ENCODE measurements around the gene VPS8. TPM values are rescaled to one million over a fixed set of nuclear protein-coding genes. Genes with fewer than 3 reads are reported as not detected.
A peak's percentile ranks its signal among the peaks of the same experiment; 100 is the strongest.

The VPS8 gene, protein sequence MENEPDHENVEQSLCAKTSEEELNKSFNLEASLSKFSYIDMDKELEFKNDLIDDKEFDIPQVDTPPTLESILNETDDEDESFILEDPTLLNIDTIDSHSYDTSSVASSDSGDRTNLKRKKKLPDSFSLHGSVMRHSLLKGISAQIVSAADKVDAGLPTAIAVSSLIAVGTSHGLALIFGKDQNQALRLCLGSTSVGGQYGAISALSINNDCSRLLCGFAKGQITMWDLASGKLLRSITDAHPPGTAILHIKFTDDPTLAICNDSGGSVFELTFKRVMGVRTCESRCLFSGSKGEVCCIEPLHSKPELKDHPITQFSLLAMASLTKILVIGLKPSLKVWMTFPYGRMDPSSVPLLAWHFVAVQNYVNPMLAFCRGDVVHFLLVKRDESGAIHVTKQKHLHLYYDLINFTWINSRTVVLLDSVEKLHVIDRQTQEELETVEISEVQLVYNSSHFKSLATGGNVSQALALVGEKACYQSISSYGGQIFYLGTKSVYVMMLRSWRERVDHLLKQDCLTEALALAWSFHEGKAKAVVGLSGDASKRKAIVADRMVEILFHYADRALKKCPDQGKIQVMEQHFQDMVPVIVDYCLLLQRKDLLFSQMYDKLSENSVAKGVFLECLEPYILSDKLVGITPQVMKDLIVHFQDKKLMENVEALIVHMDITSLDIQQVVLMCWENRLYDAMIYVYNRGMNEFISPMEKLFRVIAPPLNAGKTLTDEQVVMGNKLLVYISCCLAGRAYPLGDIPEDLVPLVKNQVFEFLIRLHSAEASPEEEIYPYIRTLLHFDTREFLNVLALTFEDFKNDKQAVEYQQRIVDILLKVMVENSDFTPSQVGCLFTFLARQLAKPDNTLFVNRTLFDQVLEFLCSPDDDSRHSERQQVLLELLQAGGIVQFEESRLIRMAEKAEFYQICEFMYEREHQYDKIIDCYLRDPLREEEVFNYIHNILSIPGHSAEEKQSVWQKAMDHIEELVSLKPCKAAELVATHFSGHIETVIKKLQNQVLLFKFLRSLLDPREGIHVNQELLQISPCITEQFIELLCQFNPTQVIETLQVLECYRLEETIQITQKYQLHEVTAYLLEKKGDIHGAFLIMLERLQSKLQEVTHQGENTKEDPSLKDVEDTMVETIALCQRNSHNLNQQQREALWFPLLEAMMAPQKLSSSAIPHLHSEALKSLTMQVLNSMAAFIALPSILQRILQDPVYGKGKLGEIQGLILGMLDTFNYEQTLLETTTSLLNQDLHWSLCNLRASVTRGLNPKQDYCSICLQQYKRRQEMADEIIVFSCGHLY (N-terminal part only)
- 83.9 TPM for total RNA-seq
- long read RNA-seq, full-length matches to known transcripts, result 76 of 110 reads
- long read RNA-seq, partial matches to known transcripts, result 8 of 110 reads
- long read RNA-seq, other reads (novel, unspliced or antisense), result 26 of 110 reads

DNA sequence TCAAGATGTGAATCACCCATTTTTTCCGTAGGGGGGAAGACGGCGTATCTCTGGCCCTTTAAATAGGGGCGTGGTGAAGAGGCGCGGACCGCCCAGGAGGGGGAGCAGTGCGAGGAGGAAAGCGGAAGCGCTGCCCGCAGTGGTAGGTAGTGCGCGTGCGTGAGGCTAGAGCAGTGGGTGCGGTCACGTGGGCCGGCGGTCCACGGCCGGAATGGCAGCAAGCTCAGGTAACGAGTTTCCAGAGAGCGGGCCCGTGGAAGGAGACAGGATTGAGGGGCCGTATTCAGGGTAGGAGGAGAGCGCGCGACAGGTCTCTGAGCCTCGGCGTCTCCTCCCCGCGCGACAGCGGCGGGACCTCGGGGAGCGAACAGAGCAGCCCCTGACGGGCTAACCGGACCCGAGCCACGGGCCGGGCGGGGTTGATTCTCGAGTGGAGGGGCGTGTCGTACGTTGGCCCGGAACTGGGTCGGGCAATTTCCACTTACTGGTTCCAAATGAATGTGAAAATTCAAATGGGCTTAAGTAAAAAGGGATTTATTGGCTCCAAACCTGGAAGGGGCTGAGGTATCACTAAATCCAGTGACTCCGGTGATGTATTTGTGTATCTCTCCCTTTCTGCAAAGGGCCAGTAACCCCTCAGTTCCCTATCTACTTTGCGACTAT lies at the start of gene VPS8:
Gene VPS8, plus strand, starts transcription at position 168 of the 663 bp plus-strand sequence. CDS start 12,467 bp downstream, outside the sequence.
- no peaks in the 10 kb centered on the region for H3K27me3 ChIP-seq (ENCODE audit: low read depth)
- H3K27ac ChIP-seq (replicated peaks), result peak within 1 kb of the TSS; percentile 83
- TF ChIP-seq, protein P1, sequence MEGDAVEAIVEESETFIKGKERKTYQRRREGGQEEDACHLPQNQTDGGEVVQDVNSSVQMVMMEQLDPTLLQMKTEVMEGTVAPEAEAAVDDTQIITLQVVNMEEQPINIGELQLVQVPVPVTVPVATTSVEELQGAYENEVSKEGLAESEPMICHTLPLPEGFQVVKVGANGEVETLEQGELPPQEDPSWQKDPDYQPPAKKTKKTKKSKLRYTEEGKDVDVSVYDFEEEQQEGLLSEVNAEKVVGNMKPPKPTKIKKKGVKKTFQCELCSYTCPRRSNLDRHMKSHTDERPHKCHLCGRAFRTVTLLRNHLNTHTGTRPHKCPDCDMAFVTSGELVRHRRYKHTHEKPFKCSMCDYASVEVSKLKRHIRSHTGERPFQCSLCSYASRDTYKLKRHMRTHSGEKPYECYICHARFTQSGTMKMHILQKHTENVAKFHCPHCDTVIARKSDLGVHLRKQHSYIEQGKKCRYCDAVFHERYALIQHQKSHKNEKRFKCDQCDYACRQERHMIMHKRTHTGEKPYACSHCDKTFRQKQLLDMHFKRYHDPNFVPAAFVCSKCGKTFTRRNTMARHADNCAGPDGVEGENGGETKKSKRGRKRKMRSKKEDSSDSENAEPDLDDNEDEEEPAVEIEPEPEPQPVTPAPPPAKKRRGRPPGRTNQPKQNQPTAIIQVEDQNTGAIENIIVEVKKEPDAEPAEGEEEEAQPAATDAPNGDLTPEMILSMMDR (IDR thresholded peaks at IDR 0.05; ENCODE audit: borderline replicate concordance), result peak; percentile 77
- no peaks in the 10 kb centered on the region for H3K36me3 ChIP-seq
- H3K9me3 ChIP-seq (replicated peaks), result no peaks in the 10 kb centered on the region
- H3K4me1 ChIP-seq, result peaks cover 58% of the 10 kb centered on the region
- intact Hi-C loops (cut with micrococcal nuclease), result no loop called here
- peak within 1 kb of the TSS; percentile 81 for H3K4me3 ChIP-seq
- DNase-seq, result peak; percentile 95

DNA sequence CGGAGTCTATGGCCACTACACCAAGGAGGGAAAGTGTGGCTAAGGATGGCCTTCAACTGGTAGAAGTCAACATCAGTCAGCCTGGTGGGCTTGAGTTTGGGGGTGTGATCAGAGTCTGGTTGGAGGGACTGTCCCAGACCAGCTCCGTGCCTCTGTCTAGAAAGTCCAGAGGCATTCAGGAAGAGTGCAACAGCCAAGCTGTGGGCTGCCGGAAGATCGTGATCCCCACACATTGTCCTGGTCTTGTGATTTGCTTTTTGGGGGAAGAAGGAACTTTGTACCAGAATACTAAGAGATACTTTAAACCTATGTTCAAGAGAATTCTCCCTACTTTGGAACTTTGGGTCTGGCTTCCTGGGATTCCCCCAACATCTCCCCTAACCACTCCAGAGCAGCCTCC lies 47.8 kb upstream of the VPS8 start:
- Histone ChIP-seq H3K27me3 (ENCODE audit: low read depth) (peaks cover 10% of the 10 kb centered on the region), H3K4me3 (no peak overlapping the region), H3K27ac (replicated peaks) (no peak overlapping the region), H3K9me3 (replicated peaks) (no peaks in the 10 kb centered on the region), H3K4me1 (peaks cover 21% of the 10 kb centered on the region), H3K36me3 (no peaks in the 10 kb centered on the region)
- no peak for DNase-seq
- TF ChIP-seq, protein P1 (IDR thresholded peaks at IDR 0.05; ENCODE audit: borderline replicate concordance), result no peak
- intact Hi-C loops (cut with micrococcal nuclease), result no loop called here

DNA sequence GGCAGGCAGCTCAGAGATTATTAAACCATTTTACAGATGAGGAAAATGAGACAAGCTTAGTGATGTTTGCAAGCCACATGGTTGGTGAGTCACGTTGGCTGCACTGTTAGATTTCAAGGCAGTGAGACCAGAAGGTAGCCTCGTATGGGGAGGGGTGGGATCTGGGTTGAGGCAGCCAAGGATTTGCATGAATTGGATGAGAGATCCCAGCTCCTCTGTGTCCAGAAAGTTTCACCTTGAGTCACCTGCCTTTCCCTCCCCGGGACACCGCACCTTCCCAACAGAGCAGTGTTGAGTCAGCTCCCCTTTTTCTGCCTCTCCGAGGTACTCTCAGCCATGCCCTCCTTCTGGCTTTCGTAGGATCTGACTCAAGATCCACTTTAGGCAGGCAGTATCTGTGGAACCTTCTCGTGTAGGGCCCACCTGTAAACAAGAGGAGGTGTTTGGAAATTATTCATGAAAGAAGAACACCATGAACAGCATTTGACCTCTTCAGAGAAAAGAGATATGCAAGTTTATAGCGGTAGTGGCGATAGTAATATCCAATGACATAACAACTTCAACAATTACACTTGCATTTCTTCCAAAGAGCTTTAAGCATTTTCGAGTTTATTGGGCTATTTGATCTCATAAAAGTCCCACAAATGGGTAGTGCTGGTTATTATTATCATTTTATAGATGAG lies 46.8 kb upstream of the VPS8 start:
- TF ChIP-seq, protein P1 (IDR thresholded peaks at IDR 0.05; ENCODE audit: borderline replicate concordance), result no peak
- Histone ChIP-seq H3K36me3 (no peaks in the 10 kb centered on the region), H3K4me1 (peaks cover 17% of the 10 kb centered on the region), H3K9me3 (replicated peaks) (no peaks in the 10 kb centered on the region), H3K27me3 (ENCODE audit: low read depth) (peaks cover 17% of the 10 kb centered on the region), H3K4me3 (no peak overlapping the region), H3K27ac (replicated peaks) (no peak overlapping the region)
- no peak for DNase-seq
- intact Hi-C loops (cut with micrococcal nuclease), result no loop called here

DNA sequence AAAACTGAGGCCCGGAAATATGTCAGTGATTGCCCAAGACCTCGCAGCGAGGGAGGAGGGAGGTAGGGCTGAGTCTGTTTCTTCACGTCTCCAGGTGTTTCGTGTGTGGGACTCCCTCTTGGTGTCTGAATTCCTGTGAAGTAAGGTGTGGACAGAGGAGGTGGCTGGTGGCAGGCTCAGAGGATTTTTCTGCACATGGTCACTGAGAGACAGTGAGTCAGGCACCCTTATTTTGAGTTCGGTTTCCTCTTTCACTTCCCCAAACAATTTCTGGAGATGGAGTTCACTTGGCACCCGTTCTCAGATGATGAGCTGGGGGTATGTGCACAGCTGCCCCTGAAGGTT lies 46.3 kb upstream of the VPS8 start:
- H3K27me3 ChIP-seq (ENCODE audit: low read depth), result peaks cover 22% of the 10 kb centered on the region
- H3K36me3 ChIP-seq, result no peaks in the 10 kb centered on the region
- TF ChIP-seq, protein P1 (IDR thresholded peaks at IDR 0.05; ENCODE audit: borderline replicate concordance), result no peak
- no peak overlapping the region for H3K4me3 ChIP-seq
- H3K9me3 ChIP-seq (replicated peaks), result no peaks in the 10 kb centered on the region
- intact Hi-C loops (cut with micrococcal nuclease), result no loop called here
- H3K27ac ChIP-seq (replicated peaks), result no peak overlapping the region
- DNase-seq, result no peak
- peaks cover 12% of the 10 kb centered on the region for H3K4me1 ChIP-seq
